IMR-90 (cell line): ENCODE results near the gene STK35. TPM values are rescaled to one million over a fixed set of nuclear protein-coding genes. Genes with fewer than 3 reads are reported as not detected.

Source experiments
- ATAC-seq: fragments of 200-7000 bp; cut with Tn5 transposase; 2 replicates; pipeline ENCODE4 v1.9.1; 2020; ENCODE audit warnings: low read depth, mild to moderate bottlenecking, moderate library complexity
- BruUV-seq: library from RNA; stranded (reverse); fragments of 400-500 nt; replicated peaks from 2 replicates; lab custom pipeline; 2021; lab: Mats Ljungman, UMichigan
- CTCF ChIA-PET: fragments of 300-600 bp; formaldehyde crosslinking; extraction: SDS; loops from one replicate; lab custom pipeline; 2021; ENCODE audit warnings: antibody characterized with exemption; lab: Yijun Ruan, JAX
- POLR2A ChIA-PET: fragments of 300-600 bp; sonication (Branson Sonifier 250); formaldehyde crosslinking; loops from one replicate; lab custom pipeline; 2022; ENCODE audit warnings: antibody characterized with exemption; ENCODE audit not compliant: unreplicated experiment; lab: Charles Lee
- DNase-seq: peaks from one replicate; pipeline ENCODE4 v3.0.0; 2013
- H2AFZ ChIP-seq: replicated peaks from 2 replicates; pipeline ENCODE3; 2013; ENCODE audit warnings: low read length, mild to moderate bottlenecking; ENCODE audit not compliant: poor library complexity
- H2AK5ac ChIP-seq: 2 replicates; pipeline ENCODE4 v1.6.1; 2013; ENCODE audit warnings: low read depth, low read length, inconsistent platforms
- H2AK9ac ChIP-seq: replicated peaks from 2 replicates; pipeline ENCODE3; 2013; ENCODE audit warnings: mild to moderate bottlenecking, low read depth, low read length, moderate library complexity; ENCODE audit not compliant: poor library complexity
- H2BK120ac ChIP-seq: 2 replicates; pipeline ENCODE4 v1.6.1; 2013; ENCODE audit warnings: low read depth, low read length, inconsistent platforms
- H2BK15ac ChIP-seq: 3 replicates; pipeline ENCODE4 v1.6.1; 2013; ENCODE audit warnings: low read depth, low read length, inconsistent platforms
- H2BK20ac ChIP-seq: 2 replicates; pipeline ENCODE4 v1.6.1; 2013; ENCODE audit warnings: low read depth, mild to moderate bottlenecking, inconsistent platforms, low read length, moderate library complexity
- H2BK5ac ChIP-seq: 2 replicates; pipeline ENCODE4 v1.6.1; 2013; ENCODE audit warnings: mild to moderate bottlenecking, low read depth, low read length, inconsistent platforms; ENCODE audit not compliant: poor library complexity, severe bottlenecking
- H3K14ac ChIP-seq: replicated peaks from 2 replicates; pipeline ENCODE4 v1.6.1; 2013; ENCODE audit warnings: low read depth, low read length, inconsistent platforms
- H3K18ac ChIP-seq: 2 replicates; pipeline ENCODE4 v1.6.1; 2013; ENCODE audit warnings: low read depth, low read length, control low read depth
- H3K23ac ChIP-seq: 2 replicates; pipeline ENCODE4 v1.6.1; 2013; ENCODE audit warnings: low read depth, low read length, inconsistent platforms
- H3K27ac ChIP-seq: 2 replicates; pipeline ENCODE4 v1.5.1; 2013; ENCODE audit warnings: mild to moderate bottlenecking, control low read depth, low read length; ENCODE audit not compliant: insufficient read depth
- H3K27me3 ChIP-seq: 2 replicates; pipeline ENCODE4 v1.6.1; 2013; ENCODE audit warnings: low read length; ENCODE audit not compliant: control insufficient read depth, insufficient read depth
- H3K36me3 ChIP-seq: 2 replicates; pipeline ENCODE4 v1.6.1; 2013; ENCODE audit warnings: low read length, mixed read lengths; ENCODE audit not compliant: control insufficient read depth, insufficient read depth
- H3K4ac ChIP-seq: 2 replicates; pipeline ENCODE4 v1.6.1; 2013; ENCODE audit warnings: low read depth, low read length, inconsistent platforms
- H3K4me1 ChIP-seq: 2 replicates; pipeline ENCODE4 v1.6.1; 2013; ENCODE audit warnings: low read length, mixed read lengths; ENCODE audit not compliant: control insufficient read depth, insufficient read depth
- H3K4me2 ChIP-seq: 2 replicates; pipeline ENCODE4 v1.6.1; 2013; ENCODE audit warnings: low read depth, mild to moderate bottlenecking, control low read depth, low read length, moderate library complexity
- H3K4me3 ChIP-seq: 2 replicates; pipeline ENCODE4 v1.5.1; 2013; ENCODE audit warnings: low read depth, mild to moderate bottlenecking, control low read depth, low read length, moderate library complexity; ENCODE audit not compliant: insufficient read depth
- H3K56ac ChIP-seq: 2 replicates; pipeline ENCODE4 v1.6.1; 2013; ENCODE audit warnings: low read length, inconsistent platforms; ENCODE audit not compliant: insufficient read depth; ENCODE audit errors: extremely low read depth
- H3K79me1 ChIP-seq, 2 experiments: 2 replicates each; pipeline ENCODE4 v1.6.1; 2013; ENCODE audit warnings: low read length in 2 of 2, inconsistent platforms in 1 of 2, low read depth in 1 of 2
- H3K9ac ChIP-seq: 2 replicates; pipeline ENCODE4 v1.6.1; 2013; ENCODE audit warnings: low read depth, low read length, control low read depth
- H3K9me1 ChIP-seq: 2 replicates; pipeline ENCODE4 v1.6.1; 2013; ENCODE audit warnings: low read length, inconsistent platforms; ENCODE audit not compliant: insufficient read depth
- H3K9me3 ChIP-seq: 2 replicates; pipeline ENCODE4 v1.6.1; 2013; ENCODE audit warnings: low read length; ENCODE audit not compliant: control insufficient read depth, insufficient read depth
- H4K20me1 ChIP-seq: 2 replicates; pipeline ENCODE4 v1.6.1; 2013; ENCODE audit warnings: low read length, inconsistent platforms; ENCODE audit not compliant: insufficient read depth
- H4K5ac ChIP-seq: 2 replicates; pipeline ENCODE4 v1.6.1; 2013; ENCODE audit warnings: mild to moderate bottlenecking, low read depth, low read length, control low read depth
- H4K8ac ChIP-seq, 2 experiments: 2 replicates each; pipeline ENCODE4 v1.6.1; 2013; ENCODE audit warnings: low read depth in 2 of 2, low read length in 2 of 2, control low read depth in 1 of 2, inconsistent platforms in 1 of 2
- H4K91ac ChIP-seq: 2 replicates; pipeline ENCODE4 v1.6.1; 2013; ENCODE audit warnings: low read depth, low read length, inconsistent platforms; ENCODE audit not compliant: insufficient read depth
- BHLHE40 ChIP-seq: fragments of 150-350 bp; IDR thresholded peaks from 2 replicates; pipeline ENCODE4 v1.6.1; 2016; ENCODE audit warnings: mild to moderate bottlenecking, low read depth, low read length
- CHD1 ChIP-seq: IDR thresholded peaks from 2 replicates; pipeline ENCODE4 v1.6.1; 2012; ENCODE audit warnings: low read depth, low read length, improper control_type of control experiment
- CTCF ChIP-seq: conservative IDR thresholded peaks from 2 replicates; pipeline ENCODE4 v1.5.1; 2012; ENCODE audit warnings: mild to moderate bottlenecking, low read depth, low read length, improper control_type of control experiment
- ELK1 ChIP-seq: fragments of 150-350 bp; IDR thresholded peaks from 2 replicates; pipeline ENCODE4 v1.6.1; 2016; ENCODE audit warnings: low read depth, mild to moderate bottlenecking, low read length, moderate library complexity, borderline replicate concordance
- FOS ChIP-seq: fragments of 150-350 bp; IDR thresholded peaks from 2 replicates; pipeline ENCODE4 v1.6.1; 2016; ENCODE audit warnings: low read depth, low read length
- MAFK ChIP-seq: IDR thresholded peaks from 2 replicates; pipeline ENCODE4 v1.6.1; 2012; ENCODE audit warnings: low read depth, low read length, improper control_type of control experiment
- MAZ ChIP-seq: IDR thresholded peaks from 2 replicates; pipeline ENCODE4 v1.6.1; 2012; ENCODE audit warnings: low read depth, mild to moderate bottlenecking, low read length, improper control_type of control experiment, moderate library complexity, borderline replicate concordance
- RAD21 ChIP-seq: IDR thresholded peaks from 2 replicates; pipeline ENCODE4 v1.6.1; 2012; ENCODE audit warnings: low read length, improper control_type of control experiment
- RCOR1 ChIP-seq: IDR thresholded peaks from 2 replicates; pipeline ENCODE4 v1.6.1; 2012; ENCODE audit warnings: mild to moderate bottlenecking, low read length, improper control_type of control experiment; ENCODE audit not compliant: insufficient replicate concordance
- RFX5 ChIP-seq: IDR thresholded peaks from 2 replicates; pipeline ENCODE4 v1.8.0; 2012; ENCODE audit warnings: low read depth, mild to moderate bottlenecking, low read length, moderate library complexity
- SMC3 ChIP-seq: fragments of 150-350 bp; IDR thresholded peaks from 2 replicates; pipeline ENCODE4 v1.6.1; 2016; ENCODE audit warnings: low read depth, mild to moderate bottlenecking, antibody characterized with exemption, low read length, moderate library complexity
- USF2 ChIP-seq: fragments of 150-350 bp; IDR thresholded peaks from 2 replicates; pipeline ENCODE4 v1.6.1; 2017; ENCODE audit warnings: mild to moderate bottlenecking, antibody characterized with exemption, low read length, low read depth
- WGBS, 2 experiments: methylation state at CpG; one replicate each; pipeline versions ENCODE4 v1.1.5 to v1.1.7; 2013; ENCODE audit warnings: missing lambda C conversion rate in 2 of 2; ENCODE audit not compliant: insufficient read length in 1 of 2; ENCODE audit errors: extremely low coverage in 2 of 2; 5-methylcytosine and 5-hydroxymethylcytosine counted together
- dilution Hi-C: fragments of 300-500 bp; cut with HindIII; formaldehyde crosslinking; loops from one replicate; pipeline ENCODE4 v1.14.3; 2018; ENCODE audit warnings: low sequenced_read_pairs; ENCODE audit not compliant: unreplicated experiment
- in situ Hi-C: fragments of 300-500 bp; cut with MboI; formaldehyde crosslinking; loops from 3 replicates; pipeline ENCODE4 v1.14.3; 2019; ENCODE audit warnings: low sequenced_read_pairs, inconsistent platforms, mixed read lengths
- intact Hi-C: fragments of 100-400 bp; cut with micrococcal nuclease; formaldehyde crosslinking; loops from 2 replicates; pipeline ENCODE4 v1.10.0; 2022
- polyA plus RNA-seq, 3 experiments: library from polyadenylated mRNA; depleted of rRNA; stranded (reverse); fragments of >200 nt; gene quantifications; 2 replicates each; pipeline ENCODE4 v1.2.3, GENCODE V29; 2012; ENCODE audit warnings: low replicate concordance in 1 of 3
- total RNA-seq: library from RNA; depleted of rRNA; stranded (reverse); fragments of >200 nt; gene quantifications from 2 replicates; pipeline ENCODE4 v1.2.3, GENCODE V29; 2012

Gene STK35
- total and polyA plus RNA-seq, 2 of the 4 experiments (the other 2 are of a cell fraction) = 11.1 to 12.0 TPM

GRCh38 chr20:2156666-2157624 lies 55.3 kb downstream of the STK35 start:
- no peaks in the 10 kb centered on the region; a peak in 1 of 4 replicates for H3K79me1 ChIP-seq
- intact Hi-C loops = no loop called here
- H2BK5ac ChIP-seq = no peak overlapping the region
- ChIA-PET POLR2A (no interaction called here), CTCF (interaction anchor here (2.7 kb wide), 1 partner anchor 16 kb away, joined by 8 read pairs; no protein-coding TSS in a partner anchor)
- no peak overlapping the region for H3K4ac ChIP-seq
- TF ChIP-seq BHLHE40 (no peak), RCOR1 (no peak), CHD1 (no peak), MAFK (no peak), RFX5 (no peak), FOS (no peak), SMC3 (no peak), ELK1 (no peak), USF2 (no peak), RAD21 (no peak), MAZ (no peak), CTCF (no peak)
- H2AK5ac ChIP-seq = no peak overlapping the region
- no peak overlapping the region for H2BK15ac ChIP-seq
- H2BK20ac ChIP-seq = no peak overlapping the region
- no peaks in the 10 kb centered on the region for H3K4me1 ChIP-seq
- peaks cover 4% of the 10 kb centered on the region for H3K9me1 ChIP-seq
- dilution Hi-C loops = no loop called here
- no peak overlapping the region for H4K8ac ChIP-seq
- 57% methylated on average over 1 of the region's 11 CpGs; no CpG with 5 or more reads in 1 of the 2 experiments for WGBS, 2 experiments
- no peak overlapping the region for H2BK120ac ChIP-seq
- H3K14ac ChIP-seq = no peak overlapping the region
- no peak overlapping the region for H3K4me2 ChIP-seq
- H3K18ac ChIP-seq = no peak overlapping the region
- no peaks in the 10 kb centered on the region for H3K36me3 ChIP-seq
- ATAC-seq (no peak), DNase-seq (no peak)
- H2AFZ ChIP-seq = no peak overlapping the region
- H3K27ac ChIP-seq = no peak overlapping the region
- no peak overlapping the region for H4K91ac ChIP-seq
- in situ Hi-C loops = no loop called here
- no peak overlapping the region for H3K23ac ChIP-seq
- H4K20me1 ChIP-seq = no peaks in the 10 kb centered on the region
- H3K9ac ChIP-seq = no peak overlapping the region
- no peak overlapping the region for H4K5ac ChIP-seq
- no peak overlapping the region for H3K56ac ChIP-seq
- no peaks in the 10 kb centered on the region for H3K9me3 ChIP-seq
- peaks cover under 1% of the 10 kb centered on the region; the same call in 1 of the 2 replicates for H3K27me3 ChIP-seq
- no peak overlapping the region for H2AK9ac ChIP-seq
- no TSS peak for BruUV-seq
- H3K4me3 ChIP-seq = no peak overlapping the region
